Coronary artery (tissue), 2 donors: ENCODE measurements around the gene SCN4B.

Experiments used
- DNase-seq: peaks from one replicate; pipeline ENCODE4 v3.0.0-alpha.2; 2017; ENCODE audit warnings: low spot score
- H3K27ac ChIP-seq, 2 donors: fragments of 200-600 bp; sonication (generic); one replicate each; pipeline ENCODE4 v1.5.1; 2016 to 2019
- H3K4me3 ChIP-seq: fragments of 200-600 bp; sonication (generic); 2 replicates; pipeline ENCODE4 v1.5.1; 2016; ENCODE audit warnings: mild to moderate bottlenecking, moderate library complexity
- CTCF ChIP-seq: fragments of 200-600 bp; sonication (generic); IDR thresholded peaks from one replicate; pipeline ENCODE4 v1.5.1; 2019; ENCODE audit warnings: antibody characterized with exemption

Gene SCN4B

DNA sequence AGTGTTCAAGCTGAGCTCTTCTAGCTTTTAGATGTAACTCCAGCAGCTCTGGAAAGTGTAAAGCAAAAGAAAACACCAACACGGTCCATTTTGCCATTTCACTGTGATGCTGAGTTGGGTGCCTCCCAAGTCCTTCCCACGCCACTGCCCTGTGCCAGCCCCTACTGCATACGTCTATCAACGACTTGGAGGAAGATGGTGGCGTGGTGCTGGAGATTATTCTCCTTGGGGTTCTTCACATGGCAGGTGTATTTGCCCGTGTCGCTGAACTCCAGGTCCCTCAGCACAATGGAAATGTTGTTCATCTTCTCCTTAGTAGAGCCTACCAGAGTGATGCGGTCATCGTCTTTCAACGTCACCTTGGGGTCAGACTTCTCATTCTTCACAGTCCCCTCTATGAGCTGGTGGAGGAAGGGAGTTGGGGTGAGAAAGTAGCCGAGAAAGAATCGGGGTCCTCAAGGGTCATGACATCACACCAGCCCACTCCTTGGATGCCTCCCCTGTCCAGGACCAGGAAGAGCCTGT, 8.9 kb downstream of the SCN4B start:
- no peak for DNase-seq
- no peak overlapping the region for H3K27ac ChIP-seq
- no peak overlapping the region for H3K4me3 ChIP-seq
- no peak for TF ChIP-seq CTCF

GRCh38 chr11:118142809-118143208, 9.8 kb downstream of the SCN4B start:
- Histone ChIP-seq H3K4me3 (no peak overlapping the region), H3K27ac (no peak overlapping the region)
- no peak for TF ChIP-seq CTCF
- no peak for DNase-seq

DNA sequence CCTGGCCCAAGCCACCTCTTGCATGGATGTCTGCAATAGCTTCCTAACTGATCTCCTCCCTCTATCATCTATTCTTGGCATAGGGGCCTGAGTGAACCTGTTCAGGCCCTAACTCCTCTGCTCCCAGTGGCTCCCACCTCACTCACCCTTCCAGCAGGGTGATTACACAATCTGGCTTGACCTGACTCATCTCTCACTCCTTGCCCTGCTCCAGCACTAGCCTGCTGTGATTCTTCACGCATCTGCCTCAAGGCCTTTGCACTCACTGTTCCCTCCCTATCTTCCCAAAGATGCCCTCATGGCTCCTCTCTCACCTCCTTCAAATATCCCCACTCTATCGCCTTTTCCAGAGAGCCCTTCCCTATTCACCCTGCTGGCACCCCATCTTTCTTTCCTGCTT, 10.5 kb downstream of the SCN4B start:
- no peak for DNase-seq
- Histone ChIP-seq H3K4me3 (no peak overlapping the region), H3K27ac (no peak overlapping the region)
- TF ChIP-seq CTCF = no peak

DNA sequence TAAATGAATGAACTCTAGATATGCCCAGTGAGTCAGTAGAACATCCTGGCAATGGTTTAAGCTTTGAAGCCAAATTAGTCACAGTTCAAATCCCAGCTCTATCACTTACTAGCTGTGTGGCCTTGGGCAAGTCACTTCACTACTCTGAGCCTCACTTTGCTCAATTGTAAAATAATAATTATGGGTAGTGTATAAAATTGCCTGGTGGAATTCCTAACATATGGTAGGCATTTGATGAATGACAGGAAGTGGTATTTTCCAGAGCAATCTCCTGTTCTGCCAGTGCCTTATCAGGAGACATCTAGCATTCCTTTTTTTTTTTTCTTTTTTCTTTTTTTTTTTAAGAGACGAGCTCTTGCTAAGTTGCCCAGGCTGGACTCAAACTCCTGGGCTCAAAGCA, 13.0 kb downstream of the SCN4B start:
- no peak for DNase-seq
- Histone ChIP-seq H3K27ac (no peak overlapping the region), H3K4me3 (no peak overlapping the region)
- TF ChIP-seq CTCF = no peak

GRCh38 chr11:118138839-118139420, 13.7 kb downstream of the SCN4B start:
- TF ChIP-seq CTCF = no peak
- DNase-seq = no peak
- no peak overlapping the region for H3K4me3 ChIP-seq
- no peak overlapping the region for H3K27ac ChIP-seq

DNA sequence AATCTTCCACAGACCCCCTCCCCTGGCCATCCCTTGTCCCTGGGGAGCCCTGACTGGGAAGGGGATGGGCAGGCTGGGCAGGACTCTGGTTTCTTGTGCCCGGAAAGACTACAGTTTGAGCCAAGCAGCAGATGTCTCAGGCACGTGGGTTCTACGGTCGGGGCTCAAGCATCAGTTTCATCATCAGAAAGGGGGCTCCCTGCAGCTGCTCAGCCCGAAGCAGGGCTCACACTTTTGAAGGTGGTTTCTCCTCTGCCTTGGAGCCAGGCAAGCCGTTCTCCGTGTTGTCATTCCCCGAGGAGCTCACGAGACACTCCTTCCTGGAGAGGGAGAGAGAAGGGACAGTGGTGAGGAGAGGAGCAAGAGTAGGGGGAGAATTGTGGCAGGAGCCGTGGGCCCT, 15.8 kb downstream of the SCN4B start:
- no peak for TF ChIP-seq CTCF
- no peak for DNase-seq
- no peak overlapping the region for H3K27ac ChIP-seq
- H3K4me3 ChIP-seq = no peak overlapping the region

DNA sequence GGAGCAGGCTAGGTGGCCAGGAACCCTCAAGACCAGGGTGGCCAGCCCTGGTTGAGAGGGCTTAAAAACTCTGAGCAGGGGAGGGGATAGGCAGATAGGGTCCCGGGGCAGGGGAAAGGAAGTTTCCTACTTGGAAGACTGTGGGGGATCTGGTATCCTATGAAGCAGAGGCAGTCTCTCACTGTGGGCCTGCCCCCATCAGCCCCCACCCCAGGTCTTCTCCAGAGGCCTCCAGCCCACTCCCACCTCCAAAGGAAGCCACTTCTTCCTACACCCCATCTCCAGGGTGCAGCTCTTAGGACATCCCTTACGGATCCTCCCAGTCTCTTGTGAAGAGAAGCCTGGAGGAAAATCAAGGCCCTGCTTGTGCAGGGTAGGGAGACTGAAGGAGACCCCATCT, 16.3 kb downstream of the SCN4B start:
- no peak for DNase-seq
- TF ChIP-seq CTCF = no peak

More for the DNA sequence above, 16.3 kb downstream of the SCN4B start:
- no peak overlapping the region for H3K27ac ChIP-seq
- no peak overlapping the region for H3K4me3 ChIP-seq
